GM19324 (cell line): ENCODE measurements around the gene CLSTN2.

Experiments
- ATAC-seq: cut with Tn5 transposase; IDR thresholded peaks from one replicate; pipeline ENCODE4 v1.9.1; 2021; ENCODE audit warnings: mild to moderate bottlenecking, moderate library complexity; ENCODE audit not compliant: unreplicated experiment, low FRiP score

The CLSTN2 gene

GRCh38 chr3:140555666-140556065, 620.7 kb downstream of the CLSTN2 start:
- no peak for ATAC-seq

GRCh38 chr3:140557476-140557875, 622.5 kb downstream of the CLSTN2 start:
- no peak for ATAC-seq

GRCh38 chr3:140559546-140559945, 624.6 kb downstream of the CLSTN2 start:
- no peak for ATAC-seq

- ATAC-seq, result no peak
Observed at GRCh38 chr3:140563206-140563760, 628.3 kb downstream of the CLSTN2 start.

GRCh38 chr3:140568131-140568530, 633.1 kb downstream of the CLSTN2 start:
- ATAC-seq, result no peak

GRCh38 chr3:140568842-140569520, 634.0 kb downstream of the CLSTN2 start:
- no peak for ATAC-seq

- ATAC-seq, result no peak
Observed at GRCh38 chr3:140570602-140571001, 635.6 kb downstream of the CLSTN2 start.

GRCh38 chr3:140571836-140572235, 636.9 kb downstream of the CLSTN2 start:
- ATAC-seq, result no peak

GRCh38 chr3:140572334-140572733, 637.3 kb downstream of the CLSTN2 start:
- ATAC-seq, result no peak

GRCh38 chr3:140573011-140573410, 638.0 kb downstream of the CLSTN2 start:
- no peak for ATAC-seq

GRCh38 chr3:140574375-140574774, 639.4 kb downstream of the CLSTN2 start:
- no peak for ATAC-seq

- ATAC-seq, result no peak
Observed at GRCh38 chr3:140576449-140576848, 641.5 kb downstream of the CLSTN2 start.

GRCh38 chr3:140577911-140578310, 642.9 kb downstream of the CLSTN2 start:
- ATAC-seq, result no peak

GRCh38 chr3:140579260-140579659, 644.3 kb downstream of the CLSTN2 start:
- no peak for ATAC-seq

GRCh38 chr3:140580746-140581145, 645.8 kb downstream of the CLSTN2 start:
- ATAC-seq, result no peak

GRCh38 chr3:140584549-140584948, 649.6 kb downstream of the CLSTN2 start:
- ATAC-seq, result no peak

GRCh38 chr3:140585828-140586227, 650.8 kb downstream of the CLSTN2 start:
- ATAC-seq, result no peak

- ATAC-seq, result no peak
Observed at GRCh38 chr3:140586311-140586710, 651.3 kb downstream of the CLSTN2 start.

GRCh38 chr3:140588558-140588957, 653.6 kb downstream of the CLSTN2 start:
- ATAC-seq, result no peak

- ATAC-seq, result no peak
Observed at GRCh38 chr3:140593766-140594165, 658.8 kb downstream of the CLSTN2 start.

- ATAC-seq, result no peak
Observed at GRCh38 chr3:140595295-140595694, 660.3 kb downstream of the CLSTN2 start.

GRCh38 chr3:140597364-140597763, 662.4 kb downstream of the CLSTN2 start:
- no peak for ATAC-seq
